HG03039 (cell line): ENCODE data around the gene ICAM5.

Experiments
- ATAC-seq: cut with Tn5 transposase; IDR thresholded peaks from one replicate; pipeline ENCODE4 v1.9.1; 2021; ENCODE audit warnings: mild to moderate bottlenecking, moderate library complexity; ENCODE audit not compliant: unreplicated experiment

ICAM5 gene

DNA sequence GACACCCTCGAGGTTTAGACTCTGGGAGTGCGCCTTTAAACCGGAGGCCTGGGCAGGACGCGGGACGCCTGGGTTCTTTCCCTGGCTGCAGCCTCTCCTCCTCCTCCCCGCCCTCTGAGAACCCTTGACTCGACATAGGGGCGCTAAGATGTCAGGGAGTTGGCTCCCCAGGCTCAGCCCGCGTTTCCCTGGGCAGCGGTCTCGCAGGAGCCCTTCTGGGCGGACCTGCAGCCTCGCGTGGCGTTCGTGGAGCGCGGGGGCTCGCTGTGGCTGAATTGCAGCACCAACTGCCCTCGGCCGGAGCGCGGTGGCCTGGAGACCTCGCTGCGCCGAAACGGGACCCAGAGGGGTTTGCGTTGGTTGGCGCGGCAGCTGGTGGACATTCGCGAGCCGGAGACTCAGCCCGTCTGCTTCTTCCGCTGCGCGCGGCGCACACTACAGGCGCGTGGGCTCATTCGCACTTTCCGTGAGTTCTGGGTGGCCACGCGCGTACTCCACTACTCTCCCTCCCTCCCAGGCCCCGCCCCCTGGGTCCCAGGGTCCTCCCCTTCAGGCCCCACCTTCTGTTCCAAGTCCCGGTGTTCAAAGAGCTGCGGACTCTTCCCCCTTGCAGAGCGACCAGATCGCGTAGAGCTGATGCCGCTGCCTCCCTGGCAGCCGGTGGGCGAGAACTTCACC is 1.3 kb downstream of the ICAM5 start:
- ATAC-seq, result no peak

DNA sequence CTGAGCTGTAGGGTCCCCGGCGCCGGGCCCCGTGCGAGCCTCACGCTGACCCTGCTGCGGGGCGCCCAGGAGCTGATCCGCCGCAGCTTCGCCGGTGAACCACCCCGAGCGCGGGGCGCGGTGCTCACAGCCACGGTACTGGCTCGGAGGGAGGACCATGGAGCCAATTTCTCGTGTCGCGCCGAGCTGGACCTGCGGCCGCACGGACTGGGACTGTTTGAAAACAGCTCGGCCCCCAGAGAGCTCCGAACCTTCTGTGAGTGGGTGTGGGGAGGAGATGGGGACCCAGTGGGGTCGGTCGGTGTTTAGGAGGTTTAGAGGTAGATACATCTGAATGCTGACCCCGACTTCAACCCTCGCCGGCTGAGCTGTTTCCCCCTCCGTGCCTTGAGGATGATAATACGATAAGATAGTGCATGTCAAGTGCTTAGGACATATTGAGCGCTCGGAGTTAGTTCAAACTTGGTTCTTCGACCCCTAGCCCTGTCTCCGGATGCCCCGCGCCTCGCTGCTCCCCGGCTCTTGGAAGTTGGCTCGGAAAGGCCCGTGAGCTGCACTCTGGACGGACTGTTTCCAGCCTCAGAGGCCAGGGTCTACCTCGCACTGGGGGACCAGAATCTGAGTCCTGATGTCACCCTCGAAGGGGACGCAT is 1.9 kb downstream of the ICAM5 start:
- no peak for ATAC-seq

DNA sequence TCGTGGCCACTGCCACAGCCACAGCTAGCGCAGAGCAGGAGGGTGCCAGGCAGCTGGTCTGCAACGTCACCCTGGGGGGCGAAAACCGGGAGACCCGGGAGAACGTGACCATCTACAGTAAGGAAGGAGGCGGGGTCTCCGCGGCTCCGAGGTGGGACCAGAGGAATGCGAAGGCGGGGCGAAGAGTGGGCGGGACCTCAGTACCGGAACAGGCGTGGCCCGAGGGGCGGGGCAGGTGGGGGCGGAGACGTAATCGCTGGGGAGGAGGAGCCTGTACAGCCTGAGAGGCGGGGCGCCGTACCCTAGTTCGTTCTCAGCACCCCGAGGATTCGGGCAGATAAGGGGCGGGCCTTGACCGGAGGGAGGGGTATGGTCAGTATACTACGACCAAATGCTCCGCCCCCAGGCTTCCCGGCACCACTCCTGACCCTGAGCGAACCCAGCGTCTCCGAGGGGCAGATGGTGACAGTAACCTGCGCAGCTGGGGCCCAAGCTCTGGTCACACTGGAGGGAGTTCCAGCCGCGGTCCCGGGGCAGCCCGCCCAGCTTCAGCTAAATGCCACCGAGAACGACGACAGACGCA is 2.5 kb downstream of the ICAM5 start:
- peak; percentile 40 for ATAC-seq

GRCh38 chr19:10292789-10293636 is 3.3 kb downstream of the ICAM5 start:
- no peak for ATAC-seq

GRCh38 chr19:10293637-10294367 is 4.0 kb downstream of the ICAM5 start:
- ATAC-seq, result no peak

GRCh38 chr19:10294368-10294697 is 4.6 kb downstream of the ICAM5 start:
- ATAC-seq, result no peak

DNA sequence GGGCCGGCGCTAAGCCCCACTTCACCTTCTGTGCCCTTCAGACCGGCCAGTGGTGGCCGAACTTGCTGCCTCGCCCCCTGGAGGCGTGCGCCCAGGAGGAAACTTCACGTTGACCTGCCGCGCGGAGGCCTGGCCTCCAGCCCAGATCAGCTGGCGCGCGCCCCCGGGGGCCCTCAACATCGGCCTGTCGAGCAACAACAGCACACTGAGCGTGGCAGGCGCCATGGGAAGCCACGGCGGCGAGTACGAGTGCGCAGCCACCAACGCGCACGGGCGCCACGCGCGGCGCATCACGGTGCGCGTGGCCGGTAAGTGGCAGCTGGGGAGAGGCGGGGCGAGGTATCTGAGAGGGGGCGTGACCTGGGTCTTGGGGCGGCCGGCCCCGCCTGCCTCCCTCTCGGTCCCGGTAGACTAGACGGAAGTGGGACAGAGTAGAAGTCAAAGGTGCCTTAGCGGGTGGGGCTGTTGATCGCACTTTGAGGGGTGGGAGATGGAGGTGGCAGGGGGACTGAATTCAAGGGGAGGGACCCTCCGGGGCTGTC is 5.6 kb downstream of the ICAM5 start:
- no peak for ATAC-seq

- ATAC-seq, result no peak
These were observed 6.3 kb downstream of the ICAM5 start for GRCh38 chr19:10295847-10296591.

DNA sequence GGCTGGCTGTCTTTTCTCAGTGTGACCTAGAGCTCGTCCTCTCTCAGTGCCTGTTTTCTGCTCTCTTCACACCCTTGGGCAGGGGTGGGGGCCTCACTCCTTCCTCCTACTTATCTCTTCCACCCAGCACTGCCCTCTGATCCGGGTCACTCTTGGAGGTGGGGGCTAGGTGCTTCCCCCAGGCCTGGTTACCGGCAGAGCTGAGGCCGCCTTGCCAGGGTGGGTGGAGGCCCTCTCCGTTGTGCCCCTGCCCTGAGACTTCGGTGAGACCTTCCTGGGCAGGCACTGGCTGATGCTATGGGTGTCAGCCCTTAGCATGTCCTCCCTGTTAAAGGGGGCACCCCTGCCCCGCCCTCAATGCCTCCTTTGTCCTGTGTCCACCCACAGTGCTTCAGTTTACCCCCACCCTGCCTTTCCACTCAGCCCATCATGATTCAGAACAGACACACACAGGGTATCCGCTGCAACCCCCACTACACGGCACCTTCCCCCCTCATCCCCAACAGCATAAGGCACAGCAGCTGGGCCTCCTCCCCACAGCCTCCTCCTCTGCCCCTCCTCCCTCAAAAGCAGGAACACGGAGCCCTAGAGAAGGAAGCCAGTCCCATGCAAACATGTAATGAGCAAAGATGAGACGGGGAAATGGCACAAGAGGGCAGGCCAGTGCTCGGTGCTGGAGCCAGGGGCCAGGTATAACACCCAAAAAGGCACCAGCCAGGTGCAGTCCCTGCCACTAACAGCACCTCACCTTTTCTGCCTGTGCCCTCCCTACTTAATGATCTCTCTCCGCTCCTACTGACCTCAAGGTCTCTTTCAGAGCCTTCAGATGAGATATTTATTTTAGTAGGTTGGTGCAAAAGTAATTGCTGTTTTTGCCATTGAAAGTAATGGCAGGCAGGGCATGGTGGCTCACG is 10.1 kb downstream of the ICAM5 start:
- no peak for ATAC-seq

GRCh38 chr19:10305139-10305806 is 15.5 kb downstream of the ICAM5 start:
- no peak for ATAC-seq

GRCh38 chr19:10306327-10306726 is 16.6 kb downstream of the ICAM5 start:
- ATAC-seq, result no peak

DNA sequence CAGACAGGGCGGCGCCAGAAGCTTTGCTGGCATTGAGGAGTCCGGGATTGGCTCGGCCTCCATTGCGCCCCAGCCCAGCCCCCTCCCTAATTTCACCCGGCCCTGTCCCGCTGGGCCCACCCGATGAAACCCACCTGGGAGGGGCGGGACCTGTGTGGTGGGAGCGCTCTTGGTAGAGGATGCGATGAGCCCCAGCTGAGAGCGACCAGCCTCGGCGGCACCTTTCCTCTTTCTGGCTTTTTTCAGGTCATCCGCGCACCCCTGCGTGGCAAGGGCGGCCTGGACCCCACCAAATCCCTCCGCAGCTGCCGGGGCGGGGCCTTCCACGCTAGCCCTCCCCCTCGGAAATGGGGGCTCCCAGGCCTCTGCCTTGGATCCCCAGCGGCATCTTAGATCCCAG is 19.7 kb downstream of the ICAM5 start, which contains the start of gene ZGLP1:
ZGLP1 (minus strand) TSS at position 393 of the 400 bp plus-strand sequence.
- ATAC-seq, result no peak

- ATAC-seq, result no peak
These were observed 25.8 kb downstream of the ICAM5 start, which contains the start of gene FDX2 for GRCh38 chr19:10315335-10316214. Gene FDX2 (minus strand): TSS chr19:10316015. CDS start chr19:10315996, 19 bp downstream.

GRCh38 chr19:10316229-10317044 is 26.7 kb downstream of the ICAM5 start:
- ATAC-seq, result no peak

- ATAC-seq, result no peak
These were observed 27.5 kb downstream of the ICAM5 start for GRCh38 chr19:10317045-10317856.
